Activated CD8-positive, alpha-beta memory T cell treated with anti-CD3 and anti-CD28 coated beads, Interleukin-2, amount 50 U/mL, for 4 hours (primary cell): Measurements from ENCODE around the gene FXYD2.

ENCODE experiments used
- DNase-seq: peaks from one replicate; pipeline ENCODE4 v3.0.0-alpha.2; 2020

Gene FXYD2

GRCh38 chr11:117795638-117796455 lies 28.7 kb downstream of the FXYD2 start:
- no peak for DNase-seq

- DNase-seq: no peak
Measured at GRCh38 chr11:117794772-117795629, 29.5 kb downstream of the FXYD2 start.

DNA sequence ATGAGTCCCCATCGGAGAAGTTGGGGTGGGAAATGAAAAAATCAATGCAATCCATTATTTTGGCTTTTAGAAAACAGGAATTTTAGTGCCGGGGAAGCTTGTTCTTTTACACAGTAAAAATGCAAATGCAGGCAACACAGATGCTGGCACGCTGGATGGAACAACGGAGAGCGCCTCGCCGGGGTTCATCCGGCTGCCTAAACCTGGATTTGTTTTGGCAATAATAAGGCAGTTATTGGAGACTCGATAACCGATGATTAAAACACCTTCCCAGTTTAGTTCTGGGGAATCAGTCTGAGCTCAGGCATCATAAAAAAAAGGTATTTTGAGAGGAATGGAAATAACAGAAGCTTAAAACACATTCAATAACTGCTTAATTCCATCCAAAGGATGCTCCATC lies 30.4 kb downstream of the FXYD2 start:
- no peak for DNase-seq

GRCh38 chr11:117793583-117793982 lies 31.0 kb downstream of the FXYD2 start:
- no peak for DNase-seq

DNA sequence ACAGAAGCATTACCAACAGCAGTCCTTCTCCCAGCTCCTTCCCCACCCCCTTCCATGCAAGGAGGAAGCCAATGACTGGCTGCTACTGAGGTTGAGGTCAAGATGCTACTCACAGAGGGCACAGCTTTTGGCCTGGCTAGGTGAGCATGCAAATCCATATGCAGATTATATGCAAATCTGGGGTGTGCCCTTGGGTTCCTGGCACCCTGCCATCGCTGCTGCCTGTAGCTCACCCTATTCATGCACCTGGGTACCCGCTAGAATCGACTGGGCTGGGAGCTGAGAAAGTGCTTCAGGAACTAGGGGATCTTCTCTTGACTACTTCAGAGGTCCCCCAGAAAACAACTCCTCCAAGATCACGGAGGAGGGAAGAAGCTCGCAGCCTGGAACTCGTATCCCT lies 31.6 kb downstream of the FXYD2 start:
- no peak for DNase-seq

- no peak for DNase-seq
Measured at GRCh38 chr11:117792241-117792640, 32.3 kb downstream of the FXYD2 start.

GRCh38 chr11:117790279-117790678 lies 34.3 kb downstream of the FXYD2 start:
- DNase-seq: no peak

GRCh38 chr11:117789241-117789640 lies 35.3 kb downstream of the FXYD2 start:
- no peak for DNase-seq

- DNase-seq: no peak
Measured at GRCh38 chr11:117786135-117786870, 38.2 kb downstream of the FXYD2 start.

- DNase-seq: no peak
Measured at GRCh38 chr11:117782101-117782500, 42.4 kb downstream of the FXYD2 start.

GRCh38 chr11:117781627-117782026 lies 42.9 kb downstream of the FXYD2 start:
- no peak for DNase-seq

DNA sequence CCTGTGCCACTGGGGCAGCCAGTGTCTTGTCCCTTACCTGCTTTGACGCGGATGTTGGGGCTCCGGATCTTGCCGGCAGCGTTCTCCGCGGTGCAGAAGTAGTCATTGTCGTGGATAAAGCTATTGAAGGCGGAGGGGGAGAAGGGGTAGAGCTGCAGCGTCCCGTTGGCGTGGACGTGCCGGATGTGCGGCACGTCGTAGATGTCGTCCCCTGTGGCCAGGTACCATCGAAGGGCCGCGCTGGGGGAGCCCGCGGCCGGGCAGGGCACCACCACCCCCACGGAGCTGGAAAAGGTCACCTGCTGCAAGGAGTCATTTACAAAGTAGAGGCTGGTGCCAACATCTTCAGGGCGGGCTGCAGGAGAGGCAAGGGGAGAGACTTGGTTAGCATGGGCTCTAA lies 44.1 kb downstream of the FXYD2 start:
- DNase-seq: no peak

GRCh38 chr11:117774553-117774952 lies 50.0 kb downstream of the FXYD2 start:
- no peak for DNase-seq

GRCh38 chr11:117772360-117772759 lies 52.2 kb downstream of the FXYD2 start:
- DNase-seq: no peak

DNA sequence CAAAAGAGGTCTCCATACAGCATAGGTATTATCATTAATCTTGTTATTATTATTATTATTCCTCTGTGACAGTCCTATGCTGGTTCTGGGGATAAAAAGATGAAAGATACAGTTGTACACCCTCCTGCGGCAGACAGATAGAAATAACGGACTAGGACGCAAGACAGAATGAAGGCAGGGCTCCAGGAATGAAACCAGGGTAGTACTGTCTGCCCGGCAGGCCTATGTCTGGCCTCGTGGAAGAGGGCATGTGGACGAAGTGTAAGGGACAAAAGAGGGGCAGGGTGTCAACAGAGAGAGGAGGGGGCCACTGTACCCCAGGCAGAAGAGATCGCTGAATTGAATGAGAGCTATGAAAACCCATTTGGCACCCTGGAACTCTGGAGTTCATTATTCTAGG lies 52.7 kb downstream of the FXYD2 start:
- DNase-seq: no peak

DNA sequence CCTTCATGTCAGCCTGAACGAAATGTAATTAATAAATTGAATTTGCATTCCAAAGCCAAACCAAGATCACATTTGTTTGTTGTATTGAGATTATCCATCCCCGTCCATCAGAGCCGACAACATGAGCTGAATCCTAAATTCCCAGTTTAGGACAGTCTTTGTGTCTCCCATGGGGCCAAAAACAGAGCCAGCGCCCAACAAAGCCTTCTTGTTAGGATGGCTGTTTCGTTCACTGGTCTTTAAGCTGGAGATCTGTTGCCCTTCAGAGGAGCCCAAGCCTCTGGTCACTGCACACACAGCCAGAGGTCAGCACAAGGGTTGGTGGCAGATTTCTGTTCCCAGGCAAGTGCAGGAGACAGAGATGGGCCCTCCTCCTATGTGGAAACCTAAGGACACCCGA lies 53.3 kb downstream of the FXYD2 start:
- no peak for DNase-seq

- no peak for DNase-seq
Measured at GRCh38 chr11:117770061-117770460, 54.5 kb downstream of the FXYD2 start.
